Measurements from ENCODE around the gene MTCL1.

MTCL1 gene

DNA sequence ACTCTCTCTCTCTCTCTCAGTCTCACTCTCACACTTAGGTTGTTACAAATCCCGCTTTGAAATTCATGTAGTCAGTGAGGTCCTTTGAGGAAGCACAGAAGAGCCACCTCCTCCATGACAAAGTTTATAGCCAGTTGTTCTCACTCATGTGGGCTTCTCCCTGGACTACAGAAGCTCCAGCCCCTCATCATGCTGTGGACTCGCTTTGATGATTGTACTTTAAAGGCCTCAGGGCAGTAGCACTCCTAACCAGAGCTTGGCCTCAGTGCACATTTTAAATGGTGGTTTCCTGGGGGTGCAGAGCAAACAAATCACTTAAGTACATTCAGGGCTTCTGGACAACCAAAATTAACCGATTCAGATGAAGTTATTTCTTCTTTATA is 115.7 kb downstream of the MTCL1 start:
- TF ChIP-seq FOXP2 (optimal IDR thresholded peaks at IDR 0.05; ENCODE audit: borderline replicate concordance, extremely low read depth, extremely low read length, insufficient read depth) (no peak), TAF1 (IDR thresholded peaks at IDR 0.05; ENCODE audit: borderline replicate concordance, insufficient read depth, low read length) (no peak), POLR2AphosphoS5 (IDR thresholded peaks at IDR 0.05; ENCODE audit: low read depth, low read length) (no peak)

DNA sequence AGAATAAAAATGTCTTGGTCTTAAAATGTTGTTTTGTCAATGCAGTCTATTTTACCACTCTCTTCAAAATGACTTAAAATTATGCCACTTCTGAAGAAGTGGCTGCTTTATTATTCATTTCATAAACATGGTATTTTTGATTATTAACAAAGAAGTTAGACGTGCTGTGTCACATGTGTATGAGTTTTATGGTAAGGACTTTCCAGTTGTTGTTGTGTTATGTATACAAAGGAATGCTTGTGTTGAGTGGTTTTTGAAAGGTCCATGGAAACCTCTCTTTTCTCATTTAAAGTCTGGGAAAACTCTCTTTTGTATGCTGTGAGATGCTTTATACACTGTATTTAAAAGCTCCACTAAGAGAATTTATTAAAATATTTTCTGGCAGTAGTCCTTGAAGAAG is 116.2 kb downstream of the MTCL1 start:
- TF ChIP-seq, protein P1, sequence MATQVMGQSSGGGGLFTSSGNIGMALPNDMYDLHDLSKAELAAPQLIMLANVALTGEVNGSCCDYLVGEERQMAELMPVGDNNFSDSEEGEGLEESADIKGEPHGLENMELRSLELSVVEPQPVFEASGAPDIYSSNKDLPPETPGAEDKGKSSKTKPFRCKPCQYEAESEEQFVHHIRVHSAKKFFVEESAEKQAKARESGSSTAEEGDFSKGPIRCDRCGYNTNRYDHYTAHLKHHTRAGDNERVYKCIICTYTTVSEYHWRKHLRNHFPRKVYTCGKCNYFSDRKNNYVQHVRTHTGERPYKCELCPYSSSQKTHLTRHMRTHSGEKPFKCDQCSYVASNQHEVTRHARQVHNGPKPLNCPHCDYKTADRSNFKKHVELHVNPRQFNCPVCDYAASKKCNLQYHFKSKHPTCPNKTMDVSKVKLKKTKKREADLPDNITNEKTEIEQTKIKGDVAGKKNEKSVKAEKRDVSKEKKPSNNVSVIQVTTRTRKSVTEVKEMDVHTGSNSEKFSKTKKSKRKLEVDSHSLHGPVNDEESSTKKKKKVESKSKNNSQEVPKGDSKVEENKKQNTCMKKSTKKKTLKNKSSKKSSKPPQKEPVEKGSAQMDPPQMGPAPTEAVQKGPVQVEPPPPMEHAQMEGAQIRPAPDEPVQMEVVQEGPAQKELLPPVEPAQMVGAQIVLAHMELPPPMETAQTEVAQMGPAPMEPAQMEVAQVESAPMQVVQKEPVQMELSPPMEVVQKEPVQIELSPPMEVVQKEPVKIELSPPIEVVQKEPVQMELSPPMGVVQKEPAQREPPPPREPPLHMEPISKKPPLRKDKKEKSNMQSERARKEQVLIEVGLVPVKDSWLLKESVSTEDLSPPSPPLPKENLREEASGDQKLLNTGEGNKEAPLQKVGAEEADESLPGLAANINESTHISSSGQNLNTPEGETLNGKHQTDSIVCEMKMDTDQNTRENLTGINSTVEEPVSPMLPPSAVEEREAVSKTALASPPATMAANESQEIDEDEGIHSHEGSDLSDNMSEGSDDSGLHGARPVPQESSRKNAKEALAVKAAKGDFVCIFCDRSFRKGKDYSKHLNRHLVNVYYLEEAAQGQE (IDR thresholded peaks at IDR 0.05; ENCODE audit: insufficient read depth in 1 of 2, low read depth in 2 of 2, low read length in 2 of 2): no peak
- TF ChIP-seq SIN3A (IDR thresholded peaks at IDR 0.05; ENCODE audit: borderline replicate concordance, insufficient read depth, low read length) (no peak), FOXP2 (optimal IDR thresholded peaks at IDR 0.05; ENCODE audit: borderline replicate concordance, extremely low read depth, extremely low read length, insufficient read depth) (no peak), POLR2AphosphoS5 (IDR thresholded peaks at IDR 0.05; ENCODE audit: low read depth, low read length) (no peak), TAF1 (IDR thresholded peaks at IDR 0.05; ENCODE audit: borderline replicate concordance, insufficient read depth, low read length) (no peak)

DNA sequence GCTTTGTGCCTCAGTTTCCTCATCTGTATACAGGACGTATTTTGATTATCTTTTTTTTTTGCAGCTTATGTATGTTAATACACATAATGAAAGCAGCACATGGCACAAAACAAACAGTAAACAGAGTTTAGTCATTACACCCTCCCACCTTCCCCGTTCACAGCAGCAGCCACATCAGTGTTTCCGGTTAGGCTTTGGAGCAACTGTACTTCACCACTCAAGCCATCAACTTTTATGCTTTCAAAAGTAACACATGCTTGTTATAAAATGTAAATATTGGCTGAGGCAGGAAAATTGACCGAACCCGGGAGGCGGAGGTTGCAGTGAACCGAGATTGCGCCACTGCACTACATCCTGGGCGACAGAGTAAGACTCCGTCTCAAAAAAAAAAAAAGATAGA is 117.3 kb downstream of the MTCL1 start:
- TF ChIP-seq POLR2AphosphoS5 (IDR thresholded peaks at IDR 0.05; ENCODE audit: low read depth, low read length) (no peak), FOXP2 (optimal IDR thresholded peaks at IDR 0.05; ENCODE audit: borderline replicate concordance, extremely low read depth, extremely low read length, insufficient read depth) (no peak), SIN3A (IDR thresholded peaks at IDR 0.05; ENCODE audit: borderline replicate concordance, insufficient read depth, low read length) (no peak), TAF1 (IDR thresholded peaks at IDR 0.05; ENCODE audit: borderline replicate concordance, insufficient read depth, low read length) (no peak)
- TF ChIP-seq, protein P1 (IDR thresholded peaks at IDR 0.05; ENCODE audit: insufficient read depth in 1 of 2, low read depth in 2 of 2, low read length in 2 of 2): no peak

DNA sequence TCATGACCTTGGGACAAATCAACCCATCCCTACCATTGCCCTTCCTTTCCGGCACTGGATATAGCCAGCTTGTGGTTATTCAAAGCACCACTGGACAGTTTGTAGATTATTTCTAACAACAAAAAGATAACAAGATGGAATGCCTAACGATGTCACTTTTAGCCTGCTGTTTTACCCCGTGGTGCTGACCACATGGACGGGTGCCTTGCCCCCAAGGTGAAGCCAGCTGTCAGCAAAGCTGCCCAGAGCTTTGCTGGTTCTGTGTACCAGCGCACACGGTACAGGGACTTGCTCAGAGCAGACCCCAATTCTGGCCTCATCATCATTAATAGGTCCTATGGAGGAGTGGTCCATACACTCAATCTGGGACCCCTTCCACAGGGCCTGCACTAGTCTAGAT is 118.2 kb downstream of the MTCL1 start:
- no peak for TF ChIP-seq POLR2AphosphoS5 (IDR thresholded peaks at IDR 0.05; ENCODE audit: low read depth, low read length)
- TF ChIP-seq, protein P1 (IDR thresholded peaks at IDR 0.05; ENCODE audit: insufficient read depth in 1 of 2, low read depth in 2 of 2, low read length in 2 of 2): no peak
- TF ChIP-seq TAF1 (IDR thresholded peaks at IDR 0.05; ENCODE audit: borderline replicate concordance, insufficient read depth, low read length): no peak
- TF ChIP-seq FOXP2 (optimal IDR thresholded peaks at IDR 0.05; ENCODE audit: borderline replicate concordance, extremely low read depth, extremely low read length, insufficient read depth): no peak
- no peak for TF ChIP-seq SIN3A (IDR thresholded peaks at IDR 0.05; ENCODE audit: borderline replicate concordance, insufficient read depth, low read length)

DNA sequence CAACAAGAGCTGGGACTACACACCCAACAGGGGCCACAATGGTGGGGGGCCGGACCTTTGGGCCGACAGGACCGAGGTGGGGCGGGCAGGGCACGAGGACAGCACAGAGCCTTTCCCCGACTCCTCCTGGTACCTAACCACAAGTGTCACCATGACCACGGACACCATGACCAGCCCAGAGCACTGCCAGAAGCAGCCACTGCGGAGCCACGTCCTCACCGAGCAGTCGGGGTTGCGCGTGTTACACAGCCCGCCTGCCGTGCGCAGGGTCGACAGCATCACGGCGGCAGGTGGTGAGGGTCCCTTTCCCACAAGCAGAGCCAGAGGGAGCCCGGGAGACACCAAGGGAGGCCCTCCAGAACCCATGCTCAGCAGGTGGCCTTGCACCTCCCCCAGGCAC is 119.5 kb downstream of the MTCL1 start:
- TF ChIP-seq FOXP2 (optimal IDR thresholded peaks at IDR 0.05; ENCODE audit: borderline replicate concordance, extremely low read depth, extremely low read length, insufficient read depth): no peak
- no peak for TF ChIP-seq POLR2AphosphoS5 (IDR thresholded peaks at IDR 0.05; ENCODE audit: low read depth, low read length)
- no peak for TF ChIP-seq TAF1 (IDR thresholded peaks at IDR 0.05; ENCODE audit: borderline replicate concordance, insufficient read depth, low read length)

DNA sequence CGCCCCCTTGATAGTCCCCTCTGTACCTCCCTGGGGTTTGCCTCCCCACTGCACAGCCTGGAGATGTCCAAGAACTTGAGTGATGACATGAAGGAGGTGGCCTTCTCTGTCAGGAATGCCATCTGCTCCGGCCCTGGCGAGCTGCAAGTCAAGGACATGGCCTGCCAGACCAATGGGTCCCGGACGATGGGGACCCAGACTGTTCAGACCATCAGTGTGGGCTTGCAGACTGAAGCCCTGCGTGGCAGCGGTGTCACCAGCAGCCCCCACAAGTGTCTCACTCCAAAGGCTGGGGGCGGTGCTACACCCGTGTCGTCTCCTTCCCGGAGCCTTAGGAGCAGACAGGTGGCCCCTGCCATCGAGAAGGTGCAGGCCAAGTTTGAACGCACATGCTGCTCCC is 119.9 kb downstream of the MTCL1 start:
- TF ChIP-seq FOXP2 (optimal IDR thresholded peaks at IDR 0.05; ENCODE audit: borderline replicate concordance, extremely low read depth, extremely low read length, insufficient read depth) (no peak), SIN3A (IDR thresholded peaks at IDR 0.05; ENCODE audit: borderline replicate concordance, insufficient read depth, low read length) (no peak), TAF1 (IDR thresholded peaks at IDR 0.05; ENCODE audit: borderline replicate concordance, insufficient read depth, low read length) (no peak), POLR2AphosphoS5 (IDR thresholded peaks at IDR 0.05; ENCODE audit: low read depth, low read length) (no peak)
- TF ChIP-seq, protein P1 (IDR thresholded peaks at IDR 0.05; ENCODE audit: insufficient read depth in 1 of 2, low read depth in 2 of 2, low read length in 2 of 2): no peak

Measured in PFSK-1 (cell line).